ENCODE data around the gene MARS1. TPM values are rescaled to one million over a fixed set of nuclear protein-coding genes. Genes with fewer than 3 reads are reported as not detected.
"Not testable (repeated sequence)": the region's sequence is repeated elsewhere in the genome, so short reads cannot be mapped to it uniquely, and the experiment has no call there.

Gene MARS1
- polyA plus RNA-seq, 2 donors: 74.4 to 106 TPM

DNA sequence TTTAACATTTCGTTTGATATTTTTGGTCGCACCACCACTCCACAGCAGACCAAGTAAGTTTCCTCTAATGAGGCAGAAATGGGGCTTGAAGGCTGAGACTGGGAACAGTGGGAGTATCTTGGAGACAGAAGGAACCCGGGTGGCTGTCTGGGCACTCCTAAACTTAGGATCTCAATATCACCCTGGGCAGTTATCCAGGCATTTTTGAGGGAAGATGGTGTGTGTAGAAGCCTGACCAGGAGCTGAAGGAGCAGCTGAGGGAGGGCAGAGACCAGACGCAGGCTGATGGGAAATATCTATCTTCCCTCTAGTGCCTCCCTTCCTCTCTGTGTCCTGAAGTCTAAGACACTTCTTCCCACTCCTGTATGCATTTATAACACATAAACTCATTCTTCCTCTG lies 10.7 kb downstream of the MARS1 start:
- Histone ChIP-seq H3K4me1 (ENCODE audit: control insufficient read depth in 2 of 2, insufficient read depth in 2 of 2, low read length in 1 of 2) (no peaks in the 10 kb centered on the region), H3K9me3 (ENCODE audit: control insufficient read depth in 2 of 2, insufficient read depth in 1 of 2, low read depth in 1 of 2, low read length in 1 of 2) (no peaks in the 10 kb centered on the region), H3K36me3 (ENCODE audit: control insufficient read depth in 2 of 2, insufficient read depth in 2 of 2, low read length in 1 of 2) (peaks cover 18 to 28% of the 10 kb centered on the region in 2 donors), H3K27me3 (ENCODE audit: control insufficient read depth in 1 of 2, insufficient read depth in 2 of 2, low read length in 2 of 2) (no peaks in the 10 kb centered on the region), H3K27ac (ENCODE audit: low read depth in 2 of 2, low read length in 1 of 2) (no peak overlapping the region), H3K4me3 (ENCODE audit: low read depth in 1 of 2, low read length in 2 of 2) (no peak overlapping the region)
- WGBS, 2 donors: 95 to 97% methylated on average over 4 of the region's 4 CpGs

DNA sequence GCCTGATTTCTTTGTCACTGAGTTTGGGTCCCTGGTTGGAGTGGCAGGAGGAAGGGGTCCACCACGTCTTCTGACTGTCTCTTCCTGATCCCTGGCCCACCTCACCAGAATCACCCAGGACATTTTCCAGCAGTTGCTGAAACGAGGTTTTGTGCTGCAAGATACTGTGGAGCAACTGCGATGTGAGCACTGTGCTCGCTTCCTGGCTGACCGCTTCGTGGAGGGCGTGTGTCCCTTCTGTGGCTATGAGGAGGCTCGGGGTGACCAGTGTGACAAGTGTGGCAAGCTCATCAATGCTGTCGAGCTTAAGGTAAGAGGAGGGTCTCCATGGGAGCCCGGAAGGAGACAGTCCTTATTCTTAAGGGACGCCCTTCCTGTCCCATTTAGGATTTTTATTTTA lies 12.3 kb downstream of the MARS1 start:
- H3K4me3 ChIP-seq (ENCODE audit: low read depth in 1 of 2, low read length in 2 of 2): no peak overlapping the region
- no peaks in the 10 kb centered on the region for H3K27me3 ChIP-seq (ENCODE audit: control insufficient read depth in 1 of 2, insufficient read depth in 2 of 2, low read length in 2 of 2)
- no peaks in the 10 kb centered on the region for H3K4me1 ChIP-seq (ENCODE audit: control insufficient read depth in 2 of 2, insufficient read depth in 2 of 2, low read length in 1 of 2)
- H3K27ac ChIP-seq (ENCODE audit: low read depth in 2 of 2, low read length in 1 of 2): no peak overlapping the region
- 97% methylated on average over 11 of the region's 11 CpGs for WGBS, 2 donors
- H3K36me3 ChIP-seq (ENCODE audit: control insufficient read depth in 2 of 2, insufficient read depth in 2 of 2, low read length in 1 of 2): peaks cover 25 to 28% of the 10 kb centered on the region in 2 donors
- H3K9me3 ChIP-seq (ENCODE audit: control insufficient read depth in 2 of 2, insufficient read depth in 1 of 2, low read depth in 1 of 2, low read length in 1 of 2): no peaks in the 10 kb centered on the region

DNA sequence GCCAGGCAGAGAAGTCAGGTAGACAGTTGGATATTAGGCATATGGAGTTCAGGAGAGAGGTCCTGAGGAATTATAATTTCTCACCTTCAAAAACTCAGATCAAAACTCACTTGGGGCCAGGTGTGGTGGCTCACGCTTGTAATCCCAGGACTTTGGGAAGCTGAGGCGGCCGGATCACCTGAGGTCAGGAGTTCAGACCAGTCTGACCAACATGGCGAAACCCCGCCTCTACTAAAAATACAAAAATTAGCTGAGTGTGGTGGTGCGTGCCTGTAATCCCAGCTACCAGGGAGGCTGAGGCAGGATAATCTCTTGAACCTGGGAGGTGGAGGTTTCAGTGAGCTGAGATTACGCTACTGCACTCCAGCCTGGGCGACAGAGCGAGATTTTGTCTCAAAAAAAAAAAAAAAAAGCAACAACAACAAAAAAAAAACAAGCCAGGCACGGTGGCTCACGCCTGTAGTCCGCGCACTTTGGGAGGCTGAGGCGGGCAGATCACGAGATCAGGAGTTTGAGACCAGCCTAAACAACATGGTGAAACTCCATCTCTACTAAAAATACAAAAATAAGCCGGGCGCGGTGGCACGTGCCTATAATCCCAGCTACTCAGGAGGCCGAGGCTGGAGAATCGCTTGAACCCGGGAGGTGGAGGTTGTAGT lies 14.6 kb downstream of the MARS1 start:
- not testable (repeated sequence) for H3K27me3 ChIP-seq (ENCODE audit: control insufficient read depth in 1 of 2, insufficient read depth in 2 of 2, low read length in 2 of 2); H3K27ac ChIP-seq (ENCODE audit: low read depth in 2 of 2, low read length in 1 of 2); H3K9me3 ChIP-seq (ENCODE audit: control insufficient read depth in 2 of 2, insufficient read depth in 1 of 2, low read depth in 1 of 2, low read length in 1 of 2); H3K4me3 ChIP-seq (ENCODE audit: low read depth in 1 of 2, low read length in 2 of 2); H3K4me1 ChIP-seq (ENCODE audit: control insufficient read depth in 2 of 2, insufficient read depth in 2 of 2, low read length in 1 of 2)
- WGBS, 2 donors: 97 to 98% methylated on average over 22 of the region's 22 CpGs
- H3K36me3 ChIP-seq (ENCODE audit: control insufficient read depth in 2 of 2, insufficient read depth in 2 of 2, low read length in 1 of 2): peaks cover 23 to 37% of the 10 kb centered on the region in 2 donors

DNA sequence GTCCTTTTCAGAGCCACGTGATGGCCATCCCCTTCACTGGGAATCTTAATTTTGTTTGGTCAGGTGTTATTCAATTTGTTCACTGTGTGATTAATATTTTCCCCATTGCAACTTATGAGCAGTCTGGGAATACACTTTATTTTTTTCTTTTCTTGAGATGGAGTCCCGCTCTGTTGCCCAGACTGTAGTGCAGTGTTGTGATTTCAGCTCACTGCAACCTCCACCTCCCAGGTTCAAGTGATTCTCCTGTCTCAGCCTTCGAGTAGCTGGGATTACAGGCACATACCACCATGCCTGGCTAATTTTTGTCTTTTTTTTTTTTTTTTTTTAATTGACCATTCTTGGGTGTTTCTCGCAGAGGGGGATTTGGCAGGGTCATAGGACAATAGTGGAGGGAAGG lies 18.7 kb downstream of the MARS1 start:
- H3K9me3 ChIP-seq (ENCODE audit: control insufficient read depth in 2 of 2, insufficient read depth in 1 of 2, low read depth in 1 of 2, low read length in 1 of 2); H3K27me3 ChIP-seq (ENCODE audit: control insufficient read depth in 1 of 2, insufficient read depth in 2 of 2, low read length in 2 of 2); H3K4me1 ChIP-seq (ENCODE audit: control insufficient read depth in 2 of 2, insufficient read depth in 2 of 2, low read length in 1 of 2); H3K27ac ChIP-seq (ENCODE audit: low read depth in 2 of 2, low read length in 1 of 2); H3K4me3 ChIP-seq (ENCODE audit: low read depth in 1 of 2, low read length in 2 of 2): not testable (repeated sequence)
- H3K36me3 ChIP-seq (ENCODE audit: control insufficient read depth in 2 of 2, insufficient read depth in 2 of 2, low read length in 1 of 2): peaks cover 14 to 16% of the 10 kb centered on the region in 2 donors
- 92 to 96% methylated on average over 4 of the region's 4 CpGs for WGBS, 2 donors

DNA sequence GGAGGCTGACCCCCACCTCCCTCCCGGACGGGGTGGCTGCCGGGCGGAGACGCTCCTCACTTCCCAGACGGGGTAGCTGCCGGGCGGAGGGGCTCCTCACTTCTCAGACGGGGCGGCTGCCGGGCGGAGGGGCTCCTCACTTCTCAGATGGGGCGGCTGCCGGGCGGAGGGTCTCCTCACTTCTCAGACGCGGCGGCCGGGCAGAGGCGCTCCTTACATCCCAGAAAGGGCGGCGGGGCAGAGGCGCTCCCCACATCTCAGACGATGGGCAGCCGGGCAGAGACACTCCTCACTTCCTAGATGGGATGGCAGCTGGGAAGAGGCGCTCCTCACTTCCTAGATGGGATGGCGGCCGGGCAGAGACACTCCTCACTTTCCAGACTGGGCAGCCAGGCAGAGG lies 19.9 kb downstream of the MARS1 start:
- not testable (repeated sequence) for H3K4me1 ChIP-seq (ENCODE audit: control insufficient read depth in 2 of 2, insufficient read depth in 2 of 2, low read length in 1 of 2); H3K9me3 ChIP-seq (ENCODE audit: control insufficient read depth in 2 of 2, insufficient read depth in 1 of 2, low read depth in 1 of 2, low read length in 1 of 2); H3K4me3 ChIP-seq (ENCODE audit: low read depth in 1 of 2, low read length in 2 of 2); H3K27me3 ChIP-seq (ENCODE audit: control insufficient read depth in 1 of 2, insufficient read depth in 2 of 2, low read length in 2 of 2); H3K27ac ChIP-seq (ENCODE audit: low read depth in 2 of 2, low read length in 1 of 2)
- peaks cover 20 to 21% of the 10 kb centered on the region in 2 donors for H3K36me3 ChIP-seq (ENCODE audit: control insufficient read depth in 2 of 2, insufficient read depth in 2 of 2, low read length in 1 of 2)
- 96 to 100% methylated on average over 9 to 24 of the region's 28 CpGs for WGBS, 2 donors

DNA sequence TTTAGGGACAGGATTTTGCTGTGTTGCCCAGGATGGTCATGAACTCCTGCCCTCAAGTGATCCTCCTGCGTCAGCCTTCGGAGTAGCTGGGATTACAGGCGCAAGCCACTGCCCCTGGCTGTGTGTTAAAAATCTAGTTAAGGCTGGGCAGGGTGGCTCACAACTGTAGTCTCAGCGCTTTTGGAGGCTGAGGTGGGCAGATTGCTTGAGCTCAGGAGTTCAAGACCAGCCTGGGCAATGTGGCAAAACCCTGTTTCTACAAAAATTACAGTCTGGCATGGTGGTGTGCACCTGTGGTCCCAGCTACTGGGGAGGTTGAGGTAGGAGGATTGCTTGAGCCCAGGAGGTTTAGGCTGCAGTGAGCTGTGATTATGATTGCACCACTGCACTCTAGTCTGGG lies 23.3 kb downstream of the MARS1 start:
- peaks cover 19 to 32% of the 10 kb centered on the region in 2 donors for H3K36me3 ChIP-seq (ENCODE audit: control insufficient read depth in 2 of 2, insufficient read depth in 2 of 2, low read length in 1 of 2)
- no peaks in the 10 kb centered on the region for H3K27me3 ChIP-seq (ENCODE audit: control insufficient read depth in 1 of 2, insufficient read depth in 2 of 2, low read length in 2 of 2)
- 97 to 99% methylated on average over 4 of the region's 4 CpGs for WGBS, 2 donors
- H3K4me1 ChIP-seq (ENCODE audit: control insufficient read depth in 2 of 2, insufficient read depth in 2 of 2, low read length in 1 of 2): no peaks in the 10 kb centered on the region
- no peaks in the 10 kb centered on the region for H3K9me3 ChIP-seq (ENCODE audit: control insufficient read depth in 2 of 2, insufficient read depth in 1 of 2, low read depth in 1 of 2, low read length in 1 of 2)
- no peak overlapping the region for H3K4me3 ChIP-seq (ENCODE audit: low read depth in 1 of 2, low read length in 2 of 2)
- H3K27ac ChIP-seq (ENCODE audit: low read depth in 2 of 2, low read length in 1 of 2): no peak overlapping the region

DNA sequence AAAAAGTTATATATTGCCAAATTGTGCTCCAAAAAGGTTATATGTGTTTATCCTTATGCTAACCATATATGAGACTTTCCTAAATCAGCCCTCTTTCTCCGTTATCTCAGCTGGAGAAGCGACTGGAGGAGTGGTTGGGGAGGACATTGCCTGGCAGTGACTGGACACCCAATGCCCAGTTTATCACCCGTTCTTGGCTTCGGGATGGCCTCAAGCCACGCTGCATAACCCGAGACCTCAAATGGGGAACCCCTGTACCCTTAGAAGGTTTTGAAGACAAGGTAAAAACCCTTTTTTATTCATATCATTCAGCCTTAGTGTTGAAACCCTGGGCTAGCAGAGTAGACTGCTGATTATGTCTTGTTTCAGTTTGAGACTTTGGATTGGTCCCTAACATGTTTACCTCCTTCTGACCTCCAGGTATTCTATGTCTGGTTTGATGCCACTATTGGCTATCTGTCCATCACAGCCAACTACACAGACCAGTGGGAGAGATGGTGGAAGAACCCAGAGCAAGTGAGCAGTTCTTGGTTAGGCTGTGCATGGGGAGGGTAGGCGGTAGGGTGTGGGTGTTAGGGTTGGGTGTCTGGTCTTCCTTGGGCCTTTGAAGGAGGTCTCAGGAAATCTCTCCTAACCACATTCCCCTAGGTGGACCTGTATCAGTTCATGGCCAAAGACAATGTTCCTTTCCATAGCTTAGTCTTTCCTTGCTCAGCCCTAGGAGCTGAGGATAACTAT lies 23.9 kb downstream of the MARS1 start:
- H3K36me3 ChIP-seq (ENCODE audit: control insufficient read depth in 2 of 2, insufficient read depth in 2 of 2, low read length in 1 of 2): peaks cover 23 to 31% of the 10 kb centered on the region in 2 donors
- no peaks in the 10 kb centered on the region for H3K9me3 ChIP-seq (ENCODE audit: control insufficient read depth in 2 of 2, insufficient read depth in 1 of 2, low read depth in 1 of 2, low read length in 1 of 2)
- 96 to 98% methylated on average over 7 of the region's 7 CpGs for WGBS, 2 donors
- no peak overlapping the region for H3K4me3 ChIP-seq (ENCODE audit: low read depth in 1 of 2, low read length in 2 of 2)
- H3K27ac ChIP-seq (ENCODE audit: low read depth in 2 of 2, low read length in 1 of 2): peak overlapping the region in 1 of 2 donors; percentile 13
- no peaks in the 10 kb centered on the region for H3K27me3 ChIP-seq (ENCODE audit: control insufficient read depth in 1 of 2, insufficient read depth in 2 of 2, low read length in 2 of 2)
- no peaks in the 10 kb centered on the region for H3K4me1 ChIP-seq (ENCODE audit: control insufficient read depth in 2 of 2, insufficient read depth in 2 of 2, low read length in 1 of 2)

DNA sequence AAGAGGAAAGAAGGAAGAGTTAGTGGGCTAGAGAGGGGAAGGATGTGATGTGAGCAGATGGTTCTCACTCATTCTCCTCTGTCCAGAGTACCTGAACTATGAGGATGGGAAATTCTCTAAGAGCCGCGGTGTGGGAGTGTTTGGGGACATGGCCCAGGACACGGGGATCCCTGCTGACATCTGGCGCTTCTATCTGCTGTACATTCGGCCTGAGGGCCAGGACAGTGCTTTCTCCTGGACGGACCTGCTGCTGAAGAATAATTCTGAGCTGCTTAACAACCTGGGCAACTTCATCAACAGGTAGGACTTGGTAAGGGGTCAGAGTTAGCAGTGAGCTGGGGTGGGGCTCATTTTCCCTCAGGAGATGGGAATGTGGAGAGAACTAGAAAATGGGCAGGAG lies 24.8 kb downstream of the MARS1 start:
- Histone ChIP-seq H3K36me3 (ENCODE audit: control insufficient read depth in 2 of 2, insufficient read depth in 2 of 2, low read length in 1 of 2) (peaks cover 28 to 37% of the 10 kb centered on the region in 2 donors), H3K27ac (ENCODE audit: low read depth in 2 of 2, low read length in 1 of 2) (peak overlapping the region in 1 of 2 donors; percentile 0), H3K4me1 (ENCODE audit: control insufficient read depth in 2 of 2, insufficient read depth in 2 of 2, low read length in 1 of 2) (no peaks in the 10 kb centered on the region), H3K27me3 (ENCODE audit: control insufficient read depth in 1 of 2, insufficient read depth in 2 of 2, low read length in 2 of 2) (no peaks in the 10 kb centered on the region), H3K9me3 (ENCODE audit: control insufficient read depth in 2 of 2, insufficient read depth in 1 of 2, low read depth in 1 of 2, low read length in 1 of 2) (no peaks in the 10 kb centered on the region), H3K4me3 (ENCODE audit: low read depth in 1 of 2, low read length in 2 of 2) (no peak overlapping the region)
- 89 to 91% methylated on average over 6 of the region's 6 CpGs for WGBS, 2 donors

DNA sequence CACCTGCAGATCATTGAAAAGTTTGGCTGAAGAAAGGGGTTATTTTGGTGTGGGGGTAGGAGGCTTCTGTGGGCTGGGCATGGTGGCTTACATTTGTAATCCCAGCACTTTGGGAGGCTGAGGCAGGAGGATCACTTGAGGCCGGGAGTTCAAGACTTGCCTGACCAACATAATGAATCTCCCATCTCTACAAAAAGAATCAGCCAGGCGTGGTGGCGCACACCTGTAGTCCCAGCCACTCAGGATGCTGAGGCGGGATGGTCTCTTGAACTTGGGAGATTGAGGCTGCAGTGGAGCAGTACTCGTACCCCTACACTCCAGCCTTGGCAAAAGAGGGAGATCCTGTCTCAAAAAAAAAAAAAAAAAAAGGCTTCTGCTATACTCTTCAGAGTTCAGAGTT lies 25.4 kb downstream of the MARS1 start:
- H3K36me3 ChIP-seq (ENCODE audit: control insufficient read depth in 2 of 2, insufficient read depth in 2 of 2, low read length in 1 of 2): peaks cover 28 to 37% of the 10 kb centered on the region in 2 donors
- H3K27me3 ChIP-seq (ENCODE audit: control insufficient read depth in 1 of 2, insufficient read depth in 2 of 2, low read length in 2 of 2): no peaks in the 10 kb centered on the region
- H3K4me3 ChIP-seq (ENCODE audit: low read depth in 1 of 2, low read length in 2 of 2): no peak overlapping the region
- 94 to 96% methylated on average over 5 of the region's 5 CpGs for WGBS, 2 donors
- H3K27ac ChIP-seq (ENCODE audit: low read depth in 2 of 2, low read length in 1 of 2): no peak overlapping the region
- H3K9me3 ChIP-seq (ENCODE audit: control insufficient read depth in 2 of 2, insufficient read depth in 1 of 2, low read depth in 1 of 2, low read length in 1 of 2): no peaks in the 10 kb centered on the region
- no peaks in the 10 kb centered on the region for H3K4me1 ChIP-seq (ENCODE audit: control insufficient read depth in 2 of 2, insufficient read depth in 2 of 2, low read length in 1 of 2)

DNA sequence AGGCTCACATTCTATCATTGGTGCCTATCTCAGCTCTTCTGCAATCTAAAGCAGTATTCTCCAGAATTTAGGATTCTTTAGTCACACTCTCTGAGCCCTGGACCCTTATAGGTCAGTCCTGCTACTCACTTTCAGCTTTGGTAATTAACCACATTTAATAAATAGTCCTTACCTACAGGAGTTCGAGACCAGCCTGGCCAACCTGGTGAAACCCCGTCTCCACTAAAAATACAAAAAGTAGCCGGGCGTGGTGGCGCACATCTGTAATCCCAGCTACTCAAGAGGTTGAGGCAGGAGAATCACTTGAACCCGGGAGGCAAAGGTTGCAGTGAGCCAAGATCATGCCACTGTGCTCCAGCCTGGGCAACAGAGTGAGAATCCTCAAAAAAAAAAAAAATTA lies 25.8 kb downstream of the MARS1 start:
- H3K36me3 ChIP-seq (ENCODE audit: control insufficient read depth in 2 of 2, insufficient read depth in 2 of 2, low read length in 1 of 2): peaks cover 28 to 37% of the 10 kb centered on the region in 2 donors
- WGBS, 2 donors: 93 to 94% methylated on average over 6 of the region's 6 CpGs
- not testable (repeated sequence) for H3K27me3 ChIP-seq (ENCODE audit: control insufficient read depth in 1 of 2, insufficient read depth in 2 of 2, low read length in 2 of 2); H3K27ac ChIP-seq (ENCODE audit: low read depth in 2 of 2, low read length in 1 of 2); H3K4me1 ChIP-seq (ENCODE audit: control insufficient read depth in 2 of 2, insufficient read depth in 2 of 2, low read length in 1 of 2); H3K4me3 ChIP-seq (ENCODE audit: low read depth in 1 of 2, low read length in 2 of 2); H3K9me3 ChIP-seq (ENCODE audit: control insufficient read depth in 2 of 2, insufficient read depth in 1 of 2, low read depth in 1 of 2, low read length in 1 of 2)

All from esophagus (tissue), 2 donors.